ENCODE data around the gene PRDM16.

The PRDM16 gene

GRCh38 chr1:3440711-3441409, 371.9 kb downstream of the PRDM16 start (continued):
- TF ChIP-seq, protein P1, sequence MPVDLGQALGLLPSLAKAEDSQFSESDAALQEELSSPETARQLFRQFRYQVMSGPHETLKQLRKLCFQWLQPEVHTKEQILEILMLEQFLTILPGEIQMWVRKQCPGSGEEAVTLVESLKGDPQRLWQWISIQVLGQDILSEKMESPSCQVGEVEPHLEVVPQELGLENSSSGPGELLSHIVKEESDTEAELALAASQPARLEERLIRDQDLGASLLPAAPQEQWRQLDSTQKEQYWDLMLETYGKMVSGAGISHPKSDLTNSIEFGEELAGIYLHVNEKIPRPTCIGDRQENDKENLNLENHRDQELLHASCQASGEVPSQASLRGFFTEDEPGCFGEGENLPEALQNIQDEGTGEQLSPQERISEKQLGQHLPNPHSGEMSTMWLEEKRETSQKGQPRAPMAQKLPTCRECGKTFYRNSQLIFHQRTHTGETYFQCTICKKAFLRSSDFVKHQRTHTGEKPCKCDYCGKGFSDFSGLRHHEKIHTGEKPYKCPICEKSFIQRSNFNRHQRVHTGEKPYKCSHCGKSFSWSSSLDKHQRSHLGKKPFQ (tag by site-specific recombination; IDR thresholded peaks at IDR 0.05) = no peak
- TF ChIP-seq, protein P2, sequence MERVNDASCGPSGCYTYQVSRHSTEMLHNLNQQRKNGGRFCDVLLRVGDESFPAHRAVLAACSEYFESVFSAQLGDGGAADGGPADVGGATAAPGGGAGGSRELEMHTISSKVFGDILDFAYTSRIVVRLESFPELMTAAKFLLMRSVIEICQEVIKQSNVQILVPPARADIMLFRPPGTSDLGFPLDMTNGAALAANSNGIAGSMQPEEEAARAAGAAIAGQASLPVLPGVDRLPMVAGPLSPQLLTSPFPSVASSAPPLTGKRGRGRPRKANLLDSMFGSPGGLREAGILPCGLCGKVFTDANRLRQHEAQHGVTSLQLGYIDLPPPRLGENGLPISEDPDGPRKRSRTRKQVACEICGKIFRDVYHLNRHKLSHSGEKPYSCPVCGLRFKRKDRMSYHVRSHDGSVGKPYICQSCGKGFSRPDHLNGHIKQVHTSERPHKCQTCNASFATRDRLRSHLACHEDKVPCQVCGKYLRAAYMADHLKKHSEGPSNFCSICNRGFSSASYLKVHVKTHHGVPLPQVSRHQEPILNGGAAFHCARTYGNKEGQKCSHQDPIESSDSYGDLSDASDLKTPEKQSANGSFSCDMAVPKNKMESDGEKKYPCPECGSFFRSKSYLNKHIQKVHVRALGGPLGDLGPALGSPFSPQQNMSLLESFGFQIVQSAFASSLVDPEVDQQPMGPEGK (tag by site-specific recombination; IDR thresholded peaks at IDR 0.05) = no peak
- no peak for TF ChIP-seq ZBTB21 (tag by site-specific recombination; IDR thresholded peaks at IDR 0.05)
- TF ChIP-seq SP7 (tag by site-specific recombination; IDR thresholded peaks at IDR 0.05) = no peak
- TF ChIP-seq ZNF121 (tag by site-specific recombination; IDR thresholded peaks at IDR 0.05) = no peak
- TF ChIP-seq ZNF426 (tag by site-specific recombination; IDR thresholded peaks at IDR 0.05) = no peak
- TF ChIP-seq GLI4 (tag by site-specific recombination; IDR thresholded peaks at IDR 0.05) = no peak
- TF ChIP-seq ZNF501 (tag by site-specific recombination; IDR thresholded peaks at IDR 0.05) = no peak

- no peaks in the 10 kb centered on the region for H3K36me3 ChIP-seq (ENCODE audit: control insufficient read depth in 2 of 2, insufficient read depth in 1 of 2, low read length in 2 of 2)
- no peak overlapping the region for H3K4me3 ChIP-seq (ENCODE audit: low read depth, low read length)
- H3K9me3 ChIP-seq (ENCODE audit: control insufficient read depth, insufficient read depth, low read depth, low read length) = no peaks in the 10 kb centered on the region
- H3K4me1 ChIP-seq (ENCODE audit: control insufficient read depth, insufficient read depth, low read length) = no peaks in the 10 kb centered on the region
- ChIA-PET CTCF (interaction anchor here (0.5 to 3.2 kb wide), 4 partner anchors 12 to 179 kb away, joined by 3 to 19 read pairs (median 4); no protein-coding TSS in a partner anchor), POLR2A (no interaction called here)
- H3K27ac ChIP-seq (ENCODE audit: extremely low read depth, low read depth, low read length) = no peak overlapping the region
- TF ChIP-seq SP7 (tag by site-specific recombination; IDR thresholded peaks at IDR 0.05) = no peak
- no peak for TF ChIP-seq WT1 (tag by site-specific recombination; IDR thresholded peaks at IDR 0.05)
- TF ChIP-seq, protein P3, sequence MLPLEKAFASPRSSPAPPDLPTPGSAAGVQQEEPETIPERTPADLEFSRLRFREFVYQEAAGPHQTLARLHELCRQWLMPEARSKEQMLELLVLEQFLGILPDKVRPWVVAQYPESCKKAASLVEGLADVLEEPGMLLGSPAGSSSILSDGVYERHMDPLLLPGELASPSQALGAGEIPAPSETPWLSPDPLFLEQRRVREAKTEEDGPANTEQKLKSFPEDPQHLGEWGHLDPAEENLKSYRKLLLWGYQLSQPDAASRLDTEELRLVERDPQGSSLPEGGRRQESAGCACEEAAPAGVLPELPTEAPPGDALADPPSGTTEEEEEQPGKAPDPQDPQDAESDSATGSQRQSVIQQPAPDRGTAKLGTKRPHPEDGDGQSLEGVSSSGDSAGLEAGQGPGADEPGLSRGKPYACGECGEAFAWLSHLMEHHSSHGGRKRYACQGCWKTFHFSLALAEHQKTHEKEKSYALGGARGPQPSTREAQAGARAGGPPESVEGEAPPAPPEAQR (tag by site-specific recombination; IDR thresholded peaks at IDR 0.05) = no peak
- no peak for TF ChIP-seq EGR2 (tag by site-specific recombination; IDR thresholded peaks at IDR 0.05; ENCODE audit: low read depth)
- TF ChIP-seq, protein P4, sequence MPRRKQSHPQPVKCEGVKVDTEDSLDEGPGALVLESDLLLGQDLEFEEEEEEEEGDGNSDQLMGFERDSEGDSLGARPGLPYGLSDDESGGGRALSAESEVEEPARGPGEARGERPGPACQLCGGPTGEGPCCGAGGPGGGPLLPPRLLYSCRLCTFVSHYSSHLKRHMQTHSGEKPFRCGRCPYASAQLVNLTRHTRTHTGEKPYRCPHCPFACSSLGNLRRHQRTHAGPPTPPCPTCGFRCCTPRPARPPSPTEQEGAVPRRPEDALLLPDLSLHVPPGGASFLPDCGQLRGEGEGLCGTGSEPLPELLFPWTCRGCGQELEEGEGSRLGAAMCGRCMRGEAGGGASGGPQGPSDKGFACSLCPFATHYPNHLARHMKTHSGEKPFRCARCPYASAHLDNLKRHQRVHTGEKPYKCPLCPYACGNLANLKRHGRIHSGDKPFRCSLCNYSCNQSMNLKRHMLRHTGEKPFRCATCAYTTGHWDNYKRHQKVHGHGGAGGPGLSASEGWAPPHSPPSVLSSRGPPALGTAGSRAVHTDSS (tag by site-specific recombination; IDR thresholded peaks at IDR 0.05) = no peak
- no peak for TF ChIP-seq ZNF26 (tag by site-specific recombination; IDR thresholded peaks at IDR 0.05)
- TF ChIP-seq, protein P5, sequence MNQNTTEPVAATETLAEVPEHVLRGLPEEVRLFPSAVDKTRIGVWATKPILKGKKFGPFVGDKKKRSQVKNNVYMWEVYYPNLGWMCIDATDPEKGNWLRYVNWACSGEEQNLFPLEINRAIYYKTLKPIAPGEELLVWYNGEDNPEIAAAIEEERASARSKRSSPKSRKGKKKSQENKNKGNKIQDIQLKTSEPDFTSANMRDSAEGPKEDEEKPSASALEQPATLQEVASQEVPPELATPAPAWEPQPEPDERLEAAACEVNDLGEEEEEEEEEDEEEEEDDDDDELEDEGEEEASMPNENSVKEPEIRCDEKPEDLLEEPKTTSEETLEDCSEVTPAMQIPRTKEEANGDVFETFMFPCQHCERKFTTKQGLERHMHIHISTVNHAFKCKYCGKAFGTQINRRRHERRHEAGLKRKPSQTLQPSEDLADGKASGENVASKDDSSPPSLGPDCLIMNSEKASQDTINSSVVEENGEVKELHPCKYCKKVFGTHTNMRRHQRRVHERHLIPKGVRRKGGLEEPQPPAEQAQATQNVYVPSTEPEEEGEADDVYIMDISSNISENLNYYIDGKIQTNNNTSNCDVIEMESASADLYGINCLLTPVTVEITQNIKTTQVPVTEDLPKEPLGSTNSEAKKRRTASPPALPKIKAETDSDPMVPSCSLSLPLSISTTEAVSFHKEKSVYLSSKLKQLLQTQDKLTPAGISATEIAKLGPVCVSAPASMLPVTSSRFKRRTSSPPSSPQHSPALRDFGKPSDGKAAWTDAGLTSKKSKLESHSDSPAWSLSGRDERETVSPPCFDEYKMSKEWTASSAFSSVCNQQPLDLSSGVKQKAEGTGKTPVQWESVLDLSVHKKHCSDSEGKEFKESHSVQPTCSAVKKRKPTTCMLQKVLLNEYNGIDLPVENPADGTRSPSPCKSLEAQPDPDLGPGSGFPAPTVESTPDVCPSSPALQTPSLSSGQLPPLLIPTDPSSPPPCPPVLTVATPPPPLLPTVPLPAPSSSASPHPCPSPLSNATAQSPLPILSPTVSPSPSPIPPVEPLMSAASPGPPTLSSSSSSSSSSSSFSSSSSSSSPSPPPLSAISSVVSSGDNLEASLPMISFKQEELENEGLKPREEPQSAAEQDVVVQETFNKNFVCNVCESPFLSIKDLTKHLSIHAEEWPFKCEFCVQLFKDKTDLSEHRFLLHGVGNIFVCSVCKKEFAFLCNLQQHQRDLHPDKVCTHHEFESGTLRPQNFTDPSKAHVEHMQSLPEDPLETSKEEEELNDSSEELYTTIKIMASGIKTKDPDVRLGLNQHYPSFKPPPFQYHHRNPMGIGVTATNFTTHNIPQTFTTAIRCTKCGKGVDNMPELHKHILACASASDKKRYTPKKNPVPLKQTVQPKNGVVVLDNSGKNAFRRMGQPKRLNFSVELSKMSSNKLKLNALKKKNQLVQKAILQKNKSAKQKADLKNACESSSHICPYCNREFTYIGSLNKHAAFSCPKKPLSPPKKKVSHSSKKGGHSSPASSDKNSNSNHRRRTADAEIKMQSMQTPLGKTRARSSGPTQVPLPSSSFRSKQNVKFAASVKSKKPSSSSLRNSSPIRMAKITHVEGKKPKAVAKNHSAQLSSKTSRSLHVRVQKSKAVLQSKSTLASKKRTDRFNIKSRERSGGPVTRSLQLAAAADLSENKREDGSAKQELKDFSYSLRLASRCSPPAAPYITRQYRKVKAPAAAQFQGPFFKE (tag by site-specific recombination; IDR thresholded peaks at IDR 0.05; ENCODE audit: borderline replicate concordance) = no peak
These were observed 372.4 kb downstream of the PRDM16 start for GRCh38 chr1:3441410-3441847.
